ENCODE measurements around the gene AGRN. TPM values are rescaled to one million over a fixed set of nuclear protein-coding genes. Genes with fewer than 3 reads are reported as not detected.
A peak's percentile ranks its signal among the peaks of the same experiment; 100 is the strongest.

AGRN gene
- total RNA-seq, 4 donors from 2014 or later, result 10.9 to 35.7 (median 20.6) TPM

GRCh38 chr1:996851-997712 lies 22.8 kb upstream of the AGRN start:
- H3K27ac ChIP-seq, result no peak overlapping the region
- H3K27me3 ChIP-seq, result peaks cover 0 to 36% of the 10 kb centered on the region in 2 donors
- H3K4me1 ChIP-seq, result peaks cover 0 to 44% (median 24%) of the 10 kb centered on the region in 4 donors
- no peaks in the 10 kb centered on the region for H3K36me3 ChIP-seq
- no peak overlapping the region for H3K4me3 ChIP-seq
- 61 to 67% methylated on average over 22 to 24 of the region's 24 CpGs for WGBS, 2 donors
- no peak for TF ChIP-seq EP300 (IDR thresholded peaks at IDR 0.05)
- no peak for TF ChIP-seq POLR2A (IDR thresholded peaks at IDR 0.05)
- TF ChIP-seq CTCF (IDR thresholded peaks at IDR 0.05), result no peak
- H3K9me3 ChIP-seq, result peaks cover 0 to 10% (median 0%) of the 10 kb centered on the region in 4 donors
- DNase-seq (ENCODE audit: low spot score in 2 of 2), result no peak

GRCh38 chr1:997713-997992 lies 22.3 kb upstream of the AGRN start:
- peaks cover 0 to 44% (median 24%) of the 10 kb centered on the region in 4 donors for H3K4me1 ChIP-seq
- H3K36me3 ChIP-seq, result no peaks in the 10 kb centered on the region
- WGBS, 2 donors, result 40% methylated on average over 1 of the region's 3 CpGs; no CpG with 5 or more reads in 1 of the 2 donors
- H3K4me3 ChIP-seq, result peak overlapping the region in 1 of 4 donors; percentile 70
- H3K9me3 ChIP-seq, result peaks cover 0 to 5% (median 0%) of the 10 kb centered on the region in 4 donors
- TF ChIP-seq EP300 (IDR thresholded peaks at IDR 0.05) (no peak), CTCF (IDR thresholded peaks at IDR 0.05) (no peak), POLR2A (IDR thresholded peaks at IDR 0.05) (no peak)
- peak overlapping the region in 1 of 4 donors; percentile 98 for H3K27ac ChIP-seq
- no peak for DNase-seq (ENCODE audit: low spot score in 2 of 2)
- H3K27me3 ChIP-seq, result peaks cover 0 to 36% of the 10 kb centered on the region in 2 donors

- H3K9me3 ChIP-seq, result peaks cover 0 to under 1% (median 0%) of the 10 kb centered on the region in 4 donors
- 49 to 68% methylated on average over 14 to 18 of the region's 75 CpGs for WGBS, 2 donors
- peaks cover 0 to 41% of the 10 kb centered on the region in 2 donors for H3K27me3 ChIP-seq
- H3K36me3 ChIP-seq, result no peaks in the 10 kb centered on the region
- TF ChIP-seq CTCF (IDR thresholded peaks at IDR 0.05), result no peak
- H3K4me1 ChIP-seq, result peaks cover 0 to 44% (median 24%) of the 10 kb centered on the region in 4 donors
- H3K4me3 ChIP-seq, result peak overlapping the region in 1 of 4 donors; percentile 70
- peak overlapping the region in 1 of 4 donors; percentile 98 for H3K27ac ChIP-seq
- no peak for DNase-seq (ENCODE audit: low spot score in 2 of 2)
These were observed 21.8 kb upstream of the AGRN start for GRCh38 chr1:997993-998744.

GRCh38 chr1:998745-998994 lies 21.2 kb upstream of the AGRN start:
- H3K27ac ChIP-seq, result peak overlapping the region in 3 of 4 donors; percentile 85 to 98 (median 92)
- no peaks in the 10 kb centered on the region for H3K36me3 ChIP-seq
- 13 to 20% methylated on average over 2 to 3 of the region's 27 CpGs for WGBS, 2 donors
- H3K27me3 ChIP-seq, result peaks cover 0 to 46% of the 10 kb centered on the region in 2 donors
- no peak for DNase-seq (ENCODE audit: low spot score in 2 of 2)
- peak overlapping the region in 3 of 4 donors; percentile 45 to 70 (median 49) for H3K4me3 ChIP-seq
- no peaks in the 10 kb centered on the region for H3K9me3 ChIP-seq
- H3K4me1 ChIP-seq, result peaks cover 0 to 44% (median 24%) of the 10 kb centered on the region in 4 donors
- TF ChIP-seq EP300 (IDR thresholded peaks at IDR 0.05), result no peak
- TF ChIP-seq CTCF (IDR thresholded peaks at IDR 0.05), result no peak
- TF ChIP-seq POLR2A (IDR thresholded peaks at IDR 0.05), result no peak
